Measurements from ENCODE around the gene CMKLR1. TPM values are rescaled to one million over a fixed set of nuclear protein-coding genes. Genes with fewer than 3 reads are reported as not detected.
A peak's percentile ranks its signal among the peaks of the same experiment; 100 is the strongest.

CMKLR1 gene
- total RNA-seq, 3 donors from 2014 or later (not counting 1 experiment from before 2014, with no cell fraction given) = 40.7 to 99.1 (median 63.2) TPM

GRCh38 chr12:108315486-108316105, 23.5 kb downstream of the CMKLR1 start:
- peak overlapping the region; percentile 54 for H3K4me3 Mint-ChIP-seq
- no peak for TF ChIP-seq CTCF (IDR thresholded peaks at IDR 0.05)
- intact Hi-C loops (cut with micrococcal nuclease) = no loop called here
- H3K4me1 Mint-ChIP-seq = peaks cover 79 to 92% of the 10 kb centered on the region in 2 donors
- H3K4me1 ChIP-seq (ENCODE audit: control insufficient read depth, insufficient read depth, low read length) = peaks cover 83% of the 10 kb centered on the region
- peak overlapping the region; percentile 91 to 98 for H3K27ac Mint-ChIP-seq
- H3K9me3 Mint-ChIP-seq = no peaks in the 10 kb centered on the region
- ATAC-seq (no peak), DNase-seq (no peak)
- peaks cover 17% of the 10 kb centered on the region for H3K36me3 Mint-ChIP-seq
- H3K4me3 ChIP-seq (ENCODE audit: low read length) = no peak overlapping the region
- H3K27ac ChIP-seq (ENCODE audit: low read length) = peak overlapping the region; percentile 19
- 79% methylated on average over 4 of the region's 4 CpGs for WGBS (ENCODE audit: insufficient coverage)
- no peaks in the 10 kb centered on the region for H3K27me3 ChIP-seq (ENCODE audit: control insufficient read depth, insufficient read depth, low read length)
- H3K9me3 ChIP-seq (ENCODE audit: control insufficient read depth, insufficient read depth, low read length) = no peaks in the 10 kb centered on the region
- H3K36me3 ChIP-seq (ENCODE audit: control insufficient read depth, insufficient read depth, low read length) = peaks cover 3% of the 10 kb centered on the region
- no peaks in the 10 kb centered on the region for H3K27me3 Mint-ChIP-seq (ENCODE audit: low read depth in 2 of 2)

GRCh38 chr12:108313606-108314351, 25.3 kb downstream of the CMKLR1 start:
- H3K4me1 ChIP-seq (ENCODE audit: control insufficient read depth, insufficient read depth, low read length) = peaks cover 83% of the 10 kb centered on the region
- DNase-seq (peak; percentile 23 to 54), ATAC-seq (peak; percentile 89 to 92 (median 91))
- Mint-ChIP-seq H3K36me3 (peaks cover 9% of the 10 kb centered on the region), H3K4me1 (peaks cover 75 to 89% of the 10 kb centered on the region in 2 donors), H3K4me3 (peak overlapping the region; percentile 87), H3K27me3 (ENCODE audit: low read depth in 2 of 2) (no peaks in the 10 kb centered on the region), H3K27ac (peak overlapping the region; percentile 91 to 98), H3K9me3 (no peaks in the 10 kb centered on the region)
- intact Hi-C loops (cut with micrococcal nuclease) = no loop called here
- no peaks in the 10 kb centered on the region for H3K9me3 ChIP-seq (ENCODE audit: control insufficient read depth, insufficient read depth, low read length)
- 13% methylated on average over 7 of the region's 7 CpGs for WGBS (ENCODE audit: insufficient coverage)
- peak overlapping the region; percentile 80 for H3K27ac ChIP-seq (ENCODE audit: low read length)
- peaks cover 5% of the 10 kb centered on the region for H3K36me3 ChIP-seq (ENCODE audit: control insufficient read depth, insufficient read depth, low read length)
- TF ChIP-seq CTCF (IDR thresholded peaks at IDR 0.05) = no peak
- H3K27me3 ChIP-seq (ENCODE audit: control insufficient read depth, insufficient read depth, low read length) = no peaks in the 10 kb centered on the region
- no peak overlapping the region for H3K4me3 ChIP-seq (ENCODE audit: low read length)

- peaks cover 5% of the 10 kb centered on the region for H3K36me3 ChIP-seq (ENCODE audit: control insufficient read depth, insufficient read depth, low read length)
- intact Hi-C loops (cut with micrococcal nuclease) = no loop called here
- no peak overlapping the region for H3K4me3 ChIP-seq (ENCODE audit: low read length)
- ATAC-seq (peak in 2 of 3 donors; percentile 3 to 4), DNase-seq (no peak)
- no peaks in the 10 kb centered on the region for H3K9me3 ChIP-seq (ENCODE audit: control insufficient read depth, insufficient read depth, low read length)
- TF ChIP-seq CTCF (IDR thresholded peaks at IDR 0.05) = no peak
- peak overlapping the region; percentile 87 for H3K4me3 Mint-ChIP-seq
- no peaks in the 10 kb centered on the region for H3K27me3 ChIP-seq (ENCODE audit: control insufficient read depth, insufficient read depth, low read length)
- peaks cover 83% of the 10 kb centered on the region for H3K4me1 ChIP-seq (ENCODE audit: control insufficient read depth, insufficient read depth, low read length)
- no peaks in the 10 kb centered on the region for H3K9me3 Mint-ChIP-seq
- H3K4me1 Mint-ChIP-seq = peaks cover 75 to 89% of the 10 kb centered on the region in 2 donors
- peaks cover 8% of the 10 kb centered on the region for H3K36me3 Mint-ChIP-seq
- H3K27ac Mint-ChIP-seq = peak overlapping the region; percentile 91 to 98
- WGBS (ENCODE audit: insufficient coverage) = 39% methylated on average over 3 of the region's 3 CpGs
- no peaks in the 10 kb centered on the region for H3K27me3 Mint-ChIP-seq (ENCODE audit: low read depth in 2 of 2)
- H3K27ac ChIP-seq (ENCODE audit: low read length) = peak overlapping the region; percentile 80
Measured at GRCh38 chr12:108313241-108313605, 25.9 kb downstream of the CMKLR1 start.
